Ovary (tissue), 9 donors: ENCODE results near the gene ST3GAL3. TPM values are rescaled to one million over a fixed set of nuclear protein-coding genes. Genes with fewer than 3 reads are reported as not detected.

Experiments
- DNase-seq, 5 donors: peaks; one replicate each; pipeline ENCODE4 v3.0.0-alpha.2; 2019 to 2020
- H3K27ac ChIP-seq, 2 donors: fragments of 200-600 bp; one replicate each; pipeline versions ENCODE4 v1.5.1 to v1.8.0; 2019 to 2022
- H3K27me3 ChIP-seq: fragments of 200-600 bp; one replicate; pipeline ENCODE4 v1.8.0; 2022
- H3K36me3 ChIP-seq: fragments of 200-600 bp; sonication (generic); one replicate; pipeline ENCODE4 v1.5.1; 2019
- H3K4me1 ChIP-seq: one replicate; pipeline ENCODE4 v1.8.1; 2013; ENCODE audit warnings: mild to moderate bottlenecking, moderate library complexity; ENCODE audit not compliant: insufficient read depth
- H3K4me3 ChIP-seq: fragments of 200-600 bp; sonication (generic); one replicate; pipeline ENCODE4 v1.5.1; 2017
- H3K9me3 ChIP-seq, 2 donors: fragments of 200-600 bp in 1 of 2; sonication (generic) in 1 of 2; one replicate each; pipeline versions ENCODE4 v1.5.1 to v1.8.1; 2013 to 2019; ENCODE audit warnings: mild to moderate bottlenecking in 1 of 2, moderate library complexity in 1 of 2
- CTCF ChIP-seq, 3 donors: fragments of 450-650 bp in 2 of 3; fragments of 200-600 bp in 1 of 3; IDR thresholded peaks; one replicate each; pipeline versions ENCODE4 v1.5.1 to v1.8.0; 2016 to 2022; ENCODE audit warnings: antibody characterized with exemption in 3 of 3, mild to moderate bottlenecking in 1 of 3
- EP300 ChIP-seq: sonication (generic); formaldehyde crosslinking; IDR thresholded peaks from one replicate; pipeline ENCODE4 v1.6.1; 2017; ENCODE audit warnings: antibody characterized with exemption
- POLR2A ChIP-seq: fragments of 450-650 bp; IDR thresholded peaks from one replicate; pipeline ENCODE4 v1.6.1; 2017; ENCODE audit warnings: antibody characterized with exemption, mild to moderate bottlenecking, moderate library complexity
- WGBS, 3 donors: extraction: QIAGEN DNeasy Blood & Tissue Kit in 1 of 3; methylation state at CpG; one replicate each; pipeline versions ENCODE4 v1.1.5 to v1.1.7; 2013 to 2017; 5-methylcytosine and 5-hydroxymethylcytosine counted together
- intact Hi-C, 4 donors: fragments of 100-400 bp; cut with DNase I; formaldehyde crosslinking; loops; one replicate each; pipeline versions ENCODE4 v1.11.0 to v1.15.1; 2022 to 2023
- polyA plus RNA-seq, 2 donors: library from polyadenylated mRNA; stranded (reverse); fragments of 200-250 nt in 1 of 2; fragments of 350-450 nt in 1 of 2; fragmentation: Illumina TruSeq in 1 of 2; extraction: RNeasy Lipid Tissue Mini Kit (QIAGEN cat#74804) in 1 of 2; gene quantifications; one replicate each; pipeline ENCODE4 v1.2.3, GENCODE V29; 2013 to 2014
- total RNA-seq, 7 donors: library from RNA; depleted of rRNA in 2 of 7; stranded (reverse); fragments of >200 nt in 2 of 7; fragmentation: NEBNext Ultra II Directional in 3 of 7; extraction: Animal tissue kit (Norgen Biotek cat#: 25700) in 3 of 7; gene quantifications; one replicate each; pipeline versions ENCODE4 v1.1.0 to v1.2.4, GENCODE V29; 2016 to 2023
- donor health status: DM: no; HTN: no; CAD: no; lungs with moderate emphysema.
- donor health status: DM: no; HTN: no; CAD: no.
- donor health status: Bipolar disorder and iron deficiency.
- donor health status: DM: yes; HTN: yes; CAD: no.
- donor health status: DM: no; HTN: no; CAD: no.
- donor health status: DM: yes; HTN: yes; CAD: no.

ST3GAL3 gene
- total and polyA plus RNA-seq, 9 donors, result 11.4 to 43.3 (median 27.1) TPM

DNA sequence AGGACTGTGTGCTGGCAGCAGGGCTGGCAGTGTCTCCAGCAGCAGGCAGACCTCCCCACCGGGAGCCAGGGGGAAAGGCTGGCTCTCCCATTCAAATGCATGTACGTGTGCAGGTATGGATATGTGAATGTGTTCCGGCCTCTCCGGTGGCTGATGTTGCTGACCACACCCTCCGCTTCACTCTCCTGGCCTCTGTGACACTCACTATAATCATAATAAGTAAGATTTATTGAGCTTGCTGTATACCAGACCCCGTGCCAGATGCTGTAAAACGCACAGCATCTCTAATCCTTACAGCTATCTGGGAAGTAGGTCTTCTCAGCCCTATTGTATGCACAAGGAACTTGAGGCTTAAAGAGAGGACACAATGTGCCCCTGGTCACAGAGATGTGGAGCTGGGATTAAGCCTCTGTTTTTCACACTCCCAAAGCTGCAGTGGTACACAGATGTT is 205.7 kb downstream of the ST3GAL3 start:
- H3K36me3 ChIP-seq, result no peaks in the 10 kb centered on the region
- intact Hi-C loops, result no loop called here
- no peak overlapping the region for H3K4me3 ChIP-seq
- no peaks in the 10 kb centered on the region for H3K27me3 ChIP-seq
- DNase-seq, result no peak
- H3K4me1 ChIP-seq, result peaks cover 8% of the 10 kb centered on the region
- H3K9me3 ChIP-seq, result no peaks in the 10 kb centered on the region
- H3K27ac ChIP-seq, result no peak overlapping the region
- no peak for TF ChIP-seq CTCF (IDR thresholded peaks at IDR 0.05)
- no peak for TF ChIP-seq EP300
- no peak for TF ChIP-seq POLR2A
- WGBS, 3 donors, result 44 to 58% (median 49%) methylated on average over 7 of the region's 7 CpGs

DNA sequence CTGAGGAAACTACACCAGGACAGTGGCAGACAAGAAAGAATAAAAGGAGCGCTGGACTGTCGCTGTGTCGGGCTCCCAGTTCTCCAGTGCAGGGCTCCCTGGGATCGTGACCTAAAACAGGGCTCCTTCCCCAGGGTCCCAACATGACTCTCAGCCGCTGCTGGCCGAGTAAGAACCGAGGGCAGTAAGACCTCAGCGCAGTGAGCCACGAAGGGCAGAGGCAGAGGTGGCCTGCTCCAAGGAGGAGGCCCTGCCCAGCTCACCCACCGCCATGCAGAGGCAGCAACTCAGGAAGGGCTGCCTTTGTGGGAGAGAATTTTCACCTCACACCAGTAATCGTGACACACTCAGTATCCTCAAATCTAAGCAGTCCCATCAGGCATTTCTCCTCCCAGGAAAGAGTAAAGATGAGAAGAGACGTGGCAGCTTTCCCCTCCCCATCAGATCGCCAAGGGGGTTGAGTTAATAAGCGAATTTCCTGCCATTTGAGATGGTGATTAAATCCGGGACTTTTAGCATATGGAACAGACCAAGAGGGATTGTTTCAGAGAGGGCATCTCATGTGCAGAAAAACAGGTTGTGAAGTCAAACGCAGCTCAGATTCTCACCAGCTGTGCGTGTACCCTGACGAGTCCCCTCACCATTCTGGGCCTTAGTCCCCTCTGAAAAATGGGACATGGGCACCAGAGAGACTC is 206.5 kb downstream of the ST3GAL3 start:
- TF ChIP-seq POLR2A (no peak), CTCF (IDR thresholded peaks at IDR 0.05) (no peak), EP300 (no peak)
- WGBS, 3 donors, result 75 to 89% (median 79%) methylated on average over 18 of the region's 18 CpGs
- Histone ChIP-seq H3K36me3 (no peaks in the 10 kb centered on the region), H3K27me3 (no peaks in the 10 kb centered on the region), H3K4me1 (peaks cover 8% of the 10 kb centered on the region), H3K9me3 (no peaks in the 10 kb centered on the region), H3K27ac (no peak overlapping the region), H3K4me3 (no peak overlapping the region)
- DNase-seq, result no peak
- intact Hi-C loops, result no loop called here

- DNase-seq, result no peak
- no peak overlapping the region for H3K4me3 ChIP-seq
- peaks cover 8% of the 10 kb centered on the region for H3K4me1 ChIP-seq
- TF ChIP-seq CTCF (IDR thresholded peaks at IDR 0.05), result no peak
- no peak for TF ChIP-seq EP300
- TF ChIP-seq POLR2A, result no peak
- H3K27me3 ChIP-seq, result no peaks in the 10 kb centered on the region
- no peaks in the 10 kb centered on the region for H3K9me3 ChIP-seq
- H3K27ac ChIP-seq, result no peak overlapping the region
- intact Hi-C loops, result no loop called here
- no peaks in the 10 kb centered on the region for H3K36me3 ChIP-seq
- WGBS, 3 donors, result 87 to 90% (median 90%) methylated on average over 13 of the region's 13 CpGs
These were observed 207.5 kb downstream of the ST3GAL3 start for GRCh38 chr1:43914576-43915525.

DNA sequence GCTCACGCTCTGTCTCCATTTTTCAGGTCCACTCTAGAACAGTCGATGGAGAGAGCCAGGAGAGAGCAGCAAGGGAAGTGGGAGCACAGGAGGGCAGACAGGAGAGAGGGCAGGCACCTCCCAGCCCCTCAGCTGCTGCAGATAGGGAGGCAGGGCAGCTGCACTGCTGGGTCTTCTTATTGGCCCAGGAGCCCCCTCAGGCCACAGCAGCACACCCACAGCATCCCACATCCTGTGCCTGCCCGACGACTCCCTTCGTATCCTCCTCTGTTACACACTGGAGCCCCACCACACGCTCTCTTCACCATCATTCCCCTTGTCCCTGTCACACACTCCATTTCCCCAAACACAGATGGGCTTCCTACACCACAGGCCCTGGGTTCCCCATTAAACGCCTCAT is 212.6 kb downstream of the ST3GAL3 start:
- no peak overlapping the region for H3K4me3 ChIP-seq
- H3K27ac ChIP-seq, result no peak overlapping the region
- H3K9me3 ChIP-seq, result no peaks in the 10 kb centered on the region
- no peaks in the 10 kb centered on the region for H3K4me1 ChIP-seq
- H3K27me3 ChIP-seq, result no peaks in the 10 kb centered on the region
- DNase-seq, result no peak
- intact Hi-C loops, result no loop called here
- H3K36me3 ChIP-seq, result no peaks in the 10 kb centered on the region
- WGBS, 3 donors, result 87 to 90% (median 90%) methylated on average over 7 of the region's 7 CpGs
- TF ChIP-seq POLR2A, result no peak
- TF ChIP-seq EP300, result no peak
- no peak for TF ChIP-seq CTCF (IDR thresholded peaks at IDR 0.05)
